A673 (cell line): ENCODE results near the gene KCNG2.

ENCODE experiments used
- CTCF ChIP-seq: fragments of 300-800, 200-600 bp; sonication (generic); conservative IDR thresholded peaks from 2 replicates; pipeline ENCODE4 v1.5.1; 2017; ENCODE audit warnings: low read depth, mild to moderate bottlenecking, antibody characterized with exemption, low read length, moderate library complexity, mixed read lengths
- EZH2 ChIP-seq: fragments of 200-600 bp; sonication (generic); IDR thresholded peaks from 2 replicates; pipeline ENCODE4 v1.6.1; 2017; ENCODE audit warnings: borderline replicate concordance, low read depth, mild to moderate bottlenecking, mixed read lengths, antibody characterized with exemption, low read length; ENCODE audit not compliant: poor library complexity, severe bottlenecking

- no peak for TF ChIP-seq CTCF
- TF ChIP-seq EZH2, result no peak
Measured at GRCh38 chr18:79947054-79947755, 149.5 kb downstream of the KCNG2 start.
